HG03521 (cell line): ENCODE results near the gene TMEM182.

Experiments used
- ATAC-seq: cut with Tn5 transposase; IDR thresholded peaks from one replicate; pipeline ENCODE4 v1.9.1; 2021; ENCODE audit warnings: mild to moderate bottlenecking, moderate library complexity; ENCODE audit not compliant: unreplicated experiment

TMEM182 gene

GRCh38 chr2:102761763-102762162 lies at the start of gene TMEM182:
TMEM182 (plus strand) TSS chr2:102762031; CDS start chr2:102762218, 187 bp downstream.
- ATAC-seq = no peak

GRCh38 chr2:102717308-102718018 lies 44.4 kb upstream of the TMEM182 start:
- ATAC-seq = no peak

GRCh38 chr2:102718387-102719316 lies 43.2 kb upstream of the TMEM182 start:
- ATAC-seq = no peak

GRCh38 chr2:102724016-102724490 lies 37.8 kb upstream of the TMEM182 start:
- no peak for ATAC-seq

GRCh38 chr2:102724553-102724952 lies 37.3 kb upstream of the TMEM182 start:
- no peak for ATAC-seq

GRCh38 chr2:102726128-102727087 lies 35.4 kb upstream of the TMEM182 start:
- ATAC-seq = no peak

GRCh38 chr2:102735416-102736109 lies 26.3 kb upstream of the TMEM182 start:
- ATAC-seq = no peak

- ATAC-seq = peak; percentile 18
Observed at GRCh38 chr2:102736110-102736409, 25.8 kb upstream of the TMEM182 start.

- peak; percentile 92 for ATAC-seq
Observed at GRCh38 chr2:102736410-102737409, 25.1 kb upstream of the TMEM182 start.

- no peak for ATAC-seq
Observed at GRCh38 chr2:102737431-102737830, 24.4 kb upstream of the TMEM182 start.

GRCh38 chr2:102743259-102743658 lies 18.6 kb upstream of the TMEM182 start:
- ATAC-seq = no peak

- no peak for ATAC-seq
Observed at GRCh38 chr2:102748107-102748506, 13.7 kb upstream of the TMEM182 start.

GRCh38 chr2:102749938-102750337 lies 11.9 kb upstream of the TMEM182 start:
- no peak for ATAC-seq

- no peak for ATAC-seq
Observed at GRCh38 chr2:102753563-102754159, 8.2 kb upstream of the TMEM182 start.

- no peak for ATAC-seq
Observed at GRCh38 chr2:102754456-102755145, 7.2 kb upstream of the TMEM182 start.

GRCh38 chr2:102755284-102755683 lies 6.5 kb upstream of the TMEM182 start:
- no peak for ATAC-seq

- no peak for ATAC-seq
Observed at GRCh38 chr2:102758439-102758838, 3.4 kb upstream of the TMEM182 start.

- no peak for ATAC-seq
Observed at GRCh38 chr2:102764083-102764482, 2.3 kb downstream of the TMEM182 start.
